Left ventricle myocardium inferior (tissue), 1 donor: ENCODE data around the gene COA4. TPM values are rescaled to one million over a fixed set of nuclear protein-coding genes. Genes with fewer than 3 reads are reported as not detected.
"Not testable (repeated sequence)": the region's sequence is repeated elsewhere in the genome, so short reads cannot be mapped to it uniquely, and the experiment has no call there.

Source experiments
- DNase-seq: peaks from one replicate; pipeline ENCODE4 v3.0.0-alpha.2; 2020
- H3K27ac ChIP-seq: fragments of 200-600 bp; replicated peaks from 2 replicates; pipeline ENCODE4 v1.8.0; 2021
- H3K27me3 ChIP-seq: fragments of 200-600 bp; 2 replicates; pipeline ENCODE4 v1.8.0; 2021; ENCODE audit warnings: low read depth
- H3K36me3 ChIP-seq: fragments of 200-600 bp; 2 replicates; pipeline ENCODE4 v1.8.0; 2021
- H3K4me1 ChIP-seq: fragments of 200-600 bp; 2 replicates; pipeline ENCODE4 v1.8.0; 2021
- H3K4me3 ChIP-seq: fragments of 200-600 bp; 2 replicates; pipeline ENCODE4 v1.8.0; 2021; ENCODE audit warnings: mild to moderate bottlenecking, moderate library complexity
- H3K9me3 ChIP-seq: fragments of 200-600 bp; replicated peaks from 2 replicates; pipeline ENCODE4 v1.8.0; 2021
- intact Hi-C: fragments of 100-400 bp; cut with micrococcal nuclease; formaldehyde crosslinking; loops from one replicate; pipeline ENCODE4 v1.11.0; 2022
- total RNA-seq: library from RNA; stranded (reverse); fragmentation: NEBNext Ultra II Directional; extraction: Animal tissue kit (Norgen Biotek cat#: 25700); gene quantifications from one replicate; pipeline ENCODE4 v1.2.1, GENCODE V29; 2021
- TF ChIP-seq, protein P1 (sequence below): fragments of 200-600 bp; IDR thresholded peaks from 2 replicates; pipeline ENCODE4 v1.8.0; 2021; ENCODE audit warnings: antibody characterized with exemption, mild to moderate bottlenecking, borderline replicate concordance
- donor health status: DM: no; HTN: yes; CAD: no; lungs with severe emphysema.

COA4 gene
- total RNA-seq, 1 donor from 2014 or later, result 53.1 TPM

DNA sequence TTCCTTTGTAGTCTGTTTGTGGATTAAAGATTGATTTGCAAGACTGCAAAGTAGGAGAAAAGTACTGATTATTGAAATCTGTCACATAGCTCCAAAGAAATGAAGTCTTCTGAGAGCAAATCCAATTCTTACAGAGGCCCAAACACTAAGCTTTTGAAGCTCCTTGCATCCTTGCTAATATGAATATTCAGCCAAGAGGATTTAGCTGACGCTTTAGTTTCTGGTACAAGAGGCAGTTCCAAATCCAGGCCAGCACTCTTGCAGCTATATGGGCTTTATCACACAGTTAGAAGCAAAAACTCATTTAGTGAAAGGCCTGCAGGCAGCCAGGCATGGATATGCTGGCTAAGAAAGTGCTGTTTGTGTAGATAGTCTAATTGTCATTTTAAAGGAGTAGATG lies 12.9 kb upstream of the COA4 start:
- H3K4me1 ChIP-seq, result no peaks in the 10 kb centered on the region
- peaks cover 63% of the 10 kb centered on the region for H3K36me3 ChIP-seq
- TF ChIP-seq, protein P1, sequence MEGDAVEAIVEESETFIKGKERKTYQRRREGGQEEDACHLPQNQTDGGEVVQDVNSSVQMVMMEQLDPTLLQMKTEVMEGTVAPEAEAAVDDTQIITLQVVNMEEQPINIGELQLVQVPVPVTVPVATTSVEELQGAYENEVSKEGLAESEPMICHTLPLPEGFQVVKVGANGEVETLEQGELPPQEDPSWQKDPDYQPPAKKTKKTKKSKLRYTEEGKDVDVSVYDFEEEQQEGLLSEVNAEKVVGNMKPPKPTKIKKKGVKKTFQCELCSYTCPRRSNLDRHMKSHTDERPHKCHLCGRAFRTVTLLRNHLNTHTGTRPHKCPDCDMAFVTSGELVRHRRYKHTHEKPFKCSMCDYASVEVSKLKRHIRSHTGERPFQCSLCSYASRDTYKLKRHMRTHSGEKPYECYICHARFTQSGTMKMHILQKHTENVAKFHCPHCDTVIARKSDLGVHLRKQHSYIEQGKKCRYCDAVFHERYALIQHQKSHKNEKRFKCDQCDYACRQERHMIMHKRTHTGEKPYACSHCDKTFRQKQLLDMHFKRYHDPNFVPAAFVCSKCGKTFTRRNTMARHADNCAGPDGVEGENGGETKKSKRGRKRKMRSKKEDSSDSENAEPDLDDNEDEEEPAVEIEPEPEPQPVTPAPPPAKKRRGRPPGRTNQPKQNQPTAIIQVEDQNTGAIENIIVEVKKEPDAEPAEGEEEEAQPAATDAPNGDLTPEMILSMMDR, result no peak
- intact Hi-C loops, result no loop called here
- H3K27ac ChIP-seq, result no peak overlapping the region
- no peaks in the 10 kb centered on the region for H3K9me3 ChIP-seq
- no peaks in the 10 kb centered on the region for H3K27me3 ChIP-seq
- no peak for DNase-seq
- H3K4me3 ChIP-seq, result no peak overlapping the region

DNA sequence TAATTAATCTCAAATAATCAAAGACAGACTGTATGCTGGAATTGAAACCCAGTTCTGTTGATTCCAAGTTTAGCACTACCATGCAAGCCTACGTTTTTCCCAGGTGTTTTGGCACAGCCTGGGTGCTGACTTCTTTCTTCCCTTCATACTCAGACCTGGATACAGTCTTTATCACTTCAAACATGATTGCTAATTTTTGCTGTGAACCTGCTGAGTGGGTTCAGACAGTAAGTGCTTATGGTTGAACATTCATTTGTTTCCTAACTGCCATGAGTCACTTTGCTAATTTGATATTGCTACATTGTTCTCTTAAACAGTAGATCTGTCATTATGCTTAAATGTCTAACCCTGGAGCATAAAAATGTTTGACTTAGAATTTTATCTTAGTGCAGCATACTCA lies 12.4 kb upstream of the COA4 start:
- H3K36me3 ChIP-seq, result peaks cover 63% of the 10 kb centered on the region
- intact Hi-C loops, result no loop called here

DNA sequence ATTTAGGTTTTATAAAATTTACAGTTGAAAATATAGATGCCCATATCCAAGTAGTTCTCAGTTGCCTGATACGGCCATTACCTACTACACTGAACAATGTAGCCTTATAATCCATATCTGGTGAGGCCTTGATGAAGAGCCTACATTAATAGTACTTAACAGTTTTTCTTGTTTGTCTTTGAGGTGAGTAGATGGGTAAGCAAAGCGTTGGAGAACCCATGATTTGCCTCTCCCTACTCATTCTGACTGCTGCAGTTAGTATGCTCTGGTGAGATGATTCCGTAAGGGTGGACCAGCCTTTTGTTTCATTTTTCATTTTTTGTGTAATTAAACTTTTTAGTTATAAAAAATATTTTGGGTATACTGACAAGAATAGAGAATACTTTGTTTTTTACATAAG lies 11.6 kb upstream of the COA4 start:
- TF ChIP-seq, protein P1, result no peak
- intact Hi-C loops, result no loop called here
- Histone ChIP-seq H3K9me3 (no peaks in the 10 kb centered on the region), H3K36me3 (peaks cover 63% of the 10 kb centered on the region), H3K4me1 (no peaks in the 10 kb centered on the region), H3K27me3 (no peaks in the 10 kb centered on the region), H3K27ac (no peak overlapping the region), H3K4me3 (no peak overlapping the region)
- no peak for DNase-seq

More for the DNA sequence above, 12.4 kb upstream of the COA4 start:
- TF ChIP-seq, protein P1, result no peak
- Histone ChIP-seq H3K27ac (no peak overlapping the region), H3K9me3 (no peaks in the 10 kb centered on the region), H3K4me3 (no peak overlapping the region), H3K4me1 (no peaks in the 10 kb centered on the region), H3K27me3 (no peaks in the 10 kb centered on the region)
- no peak for DNase-seq

GRCh38 chr11:73883856-73884255 lies 7.2 kb upstream of the COA4 start:
- TF ChIP-seq, protein P1, result no peak
- H3K36me3 ChIP-seq, result peaks cover 25% of the 10 kb centered on the region
- H3K27ac ChIP-seq, result no peak overlapping the region
- H3K9me3 ChIP-seq, result no peaks in the 10 kb centered on the region
- H3K27me3 ChIP-seq, result no peaks in the 10 kb centered on the region
- no peak for DNase-seq
- H3K4me1 ChIP-seq, result no peaks in the 10 kb centered on the region
- intact Hi-C loops, result no loop called here
- no peak overlapping the region for H3K4me3 ChIP-seq

- H3K4me3 ChIP-seq, H3K9me3 ChIP-seq, H3K27ac ChIP-seq, intact Hi-C loops, DNase-seq, H3K27me3 ChIP-seq: not testable (repeated sequence)
- H3K4me1 ChIP-seq, result peaks cover 32% of the 10 kb centered on the region
- peaks cover 12% of the 10 kb centered on the region for H3K36me3 ChIP-seq
Observed at GRCh38 chr11:73880449-73880848, 3.8 kb upstream of the COA4 start.

DNA sequence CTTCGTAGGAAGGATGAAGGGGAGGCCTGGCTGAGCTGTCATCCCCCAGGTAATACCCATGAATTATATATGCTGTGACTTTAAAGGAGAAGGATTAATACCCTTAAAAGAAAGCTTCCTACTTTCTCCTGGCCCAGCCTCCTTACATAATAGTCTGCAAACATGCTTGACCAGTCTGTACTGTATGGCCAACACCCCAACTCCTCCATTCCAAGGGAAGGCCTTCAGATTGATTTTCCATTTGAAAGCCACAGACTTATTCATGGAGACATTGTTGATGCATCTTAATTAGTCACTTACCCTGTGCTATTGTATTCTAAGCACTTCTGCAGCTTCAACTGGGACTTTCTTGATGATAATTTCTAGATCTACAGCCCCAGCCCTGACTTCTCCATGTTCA lies 2.1 kb upstream of the COA4 start:
- H3K9me3 ChIP-seq, result no peaks in the 10 kb centered on the region
- H3K4me1 ChIP-seq, result peaks cover 39% of the 10 kb centered on the region
- H3K4me3 ChIP-seq, result no peak overlapping the region
- no peak overlapping the region for H3K27ac ChIP-seq
- intact Hi-C loops, result no loop called here
- DNase-seq, result no peak
- no peaks in the 10 kb centered on the region for H3K27me3 ChIP-seq
- peaks cover 9% of the 10 kb centered on the region for H3K36me3 ChIP-seq
- TF ChIP-seq, protein P1, result no peak
